ENCODE data around the gene LHB. TPM values are rescaled to one million over a fixed set of nuclear protein-coding genes. Genes with fewer than 3 reads are reported as not detected.

LHB gene
- total and polyA plus RNA-seq, 2 of the 4 experiments (the other 2 are of a cell fraction), result not detected

DNA sequence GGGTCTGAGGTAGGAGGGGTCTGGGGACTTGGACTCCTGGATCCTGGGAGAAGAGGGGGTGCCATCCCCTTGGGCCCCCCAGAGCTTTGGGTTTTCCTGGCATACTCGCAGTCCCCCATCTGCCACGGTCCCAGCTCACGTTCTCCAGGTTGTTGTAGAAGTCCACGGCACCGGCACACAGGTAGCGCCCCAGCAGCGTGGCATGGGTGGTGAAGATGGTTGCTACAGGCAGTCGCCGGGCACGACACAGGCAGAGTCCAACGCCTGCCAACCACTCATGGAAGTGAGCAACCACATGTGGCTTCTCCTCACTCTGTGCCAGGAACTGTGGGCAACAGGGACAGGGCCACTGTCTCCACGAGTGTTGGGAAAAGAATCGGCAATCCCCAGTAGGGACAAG, 31.2 kb downstream of the LHB start:
- H2BK15ac ChIP-seq (ENCODE audit: low read depth, low read length), result no peak overlapping the region
- no peak overlapping the region for H3K14ac ChIP-seq (replicated peaks; ENCODE audit: low read depth, low read length)
- H3K79me1 ChIP-seq (ENCODE audit: low read depth in 1 of 2, low read length in 2 of 2), result peaks cover 27 to 57% of the 10 kb centered on the region in 2 experiments
- no peak overlapping the region for H2BK5ac ChIP-seq (ENCODE audit: low read depth, low read length, poor library complexity, severe bottlenecking)
- peaks cover 13% of the 10 kb centered on the region for H3K9me1 ChIP-seq (ENCODE audit: insufficient read depth, low read length)
- TF ChIP-seq CEBPB (IDR thresholded peaks at IDR 0.05; ENCODE audit: low read depth, low read length), result no peak
- no peak for TF ChIP-seq CHD1 (IDR thresholded peaks at IDR 0.05; ENCODE audit: low read depth, low read length)
- TF ChIP-seq CTCF (conservative IDR thresholded peaks at IDR 0.05; ENCODE audit: low read depth, low read length), result no peak
- no peak for TF ChIP-seq ELK1 (IDR thresholded peaks at IDR 0.05; ENCODE audit: borderline replicate concordance, low read depth, low read length)
- no peak for TF ChIP-seq POLR2A (IDR thresholded peaks at IDR 0.05; ENCODE audit: low read depth, low read length)
- no peak for TF ChIP-seq RFX5 (IDR thresholded peaks at IDR 0.05; ENCODE audit: low read depth, low read length)
- TF ChIP-seq, protein P1, sequence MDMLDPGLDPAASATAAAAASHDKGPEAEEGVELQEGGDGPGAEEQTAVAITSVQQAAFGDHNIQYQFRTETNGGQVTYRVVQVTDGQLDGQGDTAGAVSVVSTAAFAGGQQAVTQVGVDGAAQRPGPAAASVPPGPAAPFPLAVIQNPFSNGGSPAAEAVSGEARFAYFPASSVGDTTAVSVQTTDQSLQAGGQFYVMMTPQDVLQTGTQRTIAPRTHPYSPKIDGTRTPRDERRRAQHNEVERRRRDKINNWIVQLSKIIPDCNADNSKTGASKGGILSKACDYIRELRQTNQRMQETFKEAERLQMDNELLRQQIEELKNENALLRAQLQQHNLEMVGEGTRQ (IDR thresholded peaks at IDR 0.05; ENCODE audit: low read depth, low read length), result no peak
- no peak for TF ChIP-seq FOS (IDR thresholded peaks at IDR 0.05; ENCODE audit: low read depth, low read length)
- no peak for TF ChIP-seq NFE2L2 (IDR thresholded peaks at IDR 0.05; ENCODE audit: low read depth, low read length)
- TF ChIP-seq RCOR1 (IDR thresholded peaks at IDR 0.05; ENCODE audit: insufficient replicate concordance, low read length), result no peak
- no peak for TF ChIP-seq MXI1 (IDR thresholded peaks at IDR 0.05; ENCODE audit: borderline replicate concordance, low read depth, low read length)
- no peak for TF ChIP-seq MAFK (IDR thresholded peaks at IDR 0.05; ENCODE audit: low read depth, low read length)
- no peak for TF ChIP-seq BHLHE40 (IDR thresholded peaks at IDR 0.05; ENCODE audit: low read depth, low read length)
- no peak for TF ChIP-seq RAD21 (IDR thresholded peaks at IDR 0.05; ENCODE audit: low read length)
- TF ChIP-seq MAZ (IDR thresholded peaks at IDR 0.05; ENCODE audit: borderline replicate concordance, low read depth, low read length), result no peak
- TF ChIP-seq SMC3 (IDR thresholded peaks at IDR 0.05; ENCODE audit: low read depth, low read length), result no peak
- H3K4ac ChIP-seq (ENCODE audit: low read depth, low read length), result no peak overlapping the region
- H4K20me1 ChIP-seq (ENCODE audit: insufficient read depth, low read length), result peaks cover 18% of the 10 kb centered on the region
- no peak overlapping the region for H2BK120ac ChIP-seq (ENCODE audit: low read depth, low read length)
- H4K91ac ChIP-seq (ENCODE audit: insufficient read depth, low read depth, low read length), result no peak overlapping the region
- peaks cover 62% of the 10 kb centered on the region for H3K36me3 ChIP-seq (ENCODE audit: control insufficient read depth, insufficient read depth, low read length)
- DNase-seq (no peak), ATAC-seq (ENCODE audit: low read depth) (no peak)
- ChIA-PET POLR2A (ENCODE audit: unreplicated experiment) (interaction anchor here (0.6 kb wide), 1 partner anchor 19 kb away, joined by 4 read pairs; no protein-coding TSS in a partner anchor), CTCF (no interaction called here)
- BruUV-seq (replicated peaks), result no TSS peak
- H2AFZ ChIP-seq (replicated peaks; ENCODE audit: low read length, poor library complexity), result no peak overlapping the region
- no peaks in the 10 kb centered on the region for H3K27me3 ChIP-seq (ENCODE audit: control insufficient read depth, insufficient read depth, low read length)
- WGBS, 2 experiments (ENCODE audit: extremely low coverage in 2 of 2, insufficient read length in 1 of 2), result 98% methylated on average over 8 of the region's 13 CpGs; no CpG with 5 or more reads in 1 of the 2 experiments
- H2BK20ac ChIP-seq (ENCODE audit: low read depth, low read length), result no peak overlapping the region
- no peaks in the 10 kb centered on the region for H3K9me3 ChIP-seq (ENCODE audit: control insufficient read depth, insufficient read depth, low read length)
- dilution Hi-C loops (cut with HindIII; ENCODE audit: low sequenced_read_pairs, unreplicated experiment), result no loop called here
- H2AK9ac ChIP-seq (replicated peaks; ENCODE audit: low read depth, low read length, poor library complexity), result no peak overlapping the region
- H4K8ac ChIP-seq (ENCODE audit: low read depth in 2 of 2, low read length in 2 of 2), result no peak overlapping the region
- no peak overlapping the region for H3K23ac ChIP-seq (ENCODE audit: low read depth, low read length)
- no peak overlapping the region for H3K27ac ChIP-seq (ENCODE audit: insufficient read depth, low read length)
- no peak overlapping the region for H3K4me2 ChIP-seq (ENCODE audit: low read depth, low read length)
- H3K4me1 ChIP-seq (ENCODE audit: control insufficient read depth, insufficient read depth, low read length), result peaks cover 4% of the 10 kb centered on the region
- no peak overlapping the region for H3K18ac ChIP-seq (ENCODE audit: low read depth, low read length)
- in situ Hi-C loops (cut with MboI; ENCODE audit: low sequenced_read_pairs), result no loop called here
- intact Hi-C loops (cut with micrococcal nuclease), result no loop called here
- no peak overlapping the region for H2AK5ac ChIP-seq (ENCODE audit: low read depth, low read length)
- no peak overlapping the region for H3K4me3 ChIP-seq (ENCODE audit: insufficient read depth, low read depth, low read length)
- no peak overlapping the region for H3K9ac ChIP-seq (ENCODE audit: low read depth, low read length)
- H4K5ac ChIP-seq (ENCODE audit: low read depth, low read length), result no peak overlapping the region
- H3K56ac ChIP-seq (ENCODE audit: extremely low read depth, insufficient read depth, low read length), result no peak overlapping the region

Measured in IMR-90 (cell line).